Stimulated activated naive CD8-positive, alpha-beta T cell treated with anti-CD3 and anti-CD28 coated beads, Interleukin-15, amount 100 ng/mL, for 72 hours (primary cell): ENCODE results near the gene CACNA1F.

Experiments used
- ATAC-seq: fragments of 150-1000 bp; cut with Tn5 transposase; 2 replicates; pipeline ENCODE4 v1.10.0; 2021; ENCODE audit warnings: mild to moderate bottlenecking, moderate library complexity
- DNase-seq, 2 donors: peaks; one replicate each; pipeline ENCODE4 v3.0.0; 2021 to 2022
- H3K27ac Mint-ChIP-seq, 2 donors: one replicate each; pipeline ENCODE4 v1.8.0; 2022; ENCODE audit warnings: mild to moderate bottlenecking in 2 of 2, mixed read lengths in 2 of 2, moderate library complexity in 2 of 2
- H3K27me3 Mint-ChIP-seq: one replicate; pipeline ENCODE4 v1.8.0; 2022; ENCODE audit warnings: mixed read lengths
- H3K4me1 Mint-ChIP-seq: one replicate; pipeline ENCODE4 v1.8.0; 2022; ENCODE audit warnings: mild to moderate bottlenecking, mixed read lengths
- H3K4me3 Mint-ChIP-seq, 2 donors: one replicate each; pipeline ENCODE4 v1.8.0; 2022; ENCODE audit warnings: mild to moderate bottlenecking in 2 of 2, mixed read lengths in 2 of 2, moderate library complexity in 1 of 2
- H3K9me3 Mint-ChIP-seq, 2 donors: one replicate each; pipeline ENCODE4 v1.8.0; 2022; ENCODE audit warnings: mixed read lengths in 2 of 2

Gene CACNA1F

DNA sequence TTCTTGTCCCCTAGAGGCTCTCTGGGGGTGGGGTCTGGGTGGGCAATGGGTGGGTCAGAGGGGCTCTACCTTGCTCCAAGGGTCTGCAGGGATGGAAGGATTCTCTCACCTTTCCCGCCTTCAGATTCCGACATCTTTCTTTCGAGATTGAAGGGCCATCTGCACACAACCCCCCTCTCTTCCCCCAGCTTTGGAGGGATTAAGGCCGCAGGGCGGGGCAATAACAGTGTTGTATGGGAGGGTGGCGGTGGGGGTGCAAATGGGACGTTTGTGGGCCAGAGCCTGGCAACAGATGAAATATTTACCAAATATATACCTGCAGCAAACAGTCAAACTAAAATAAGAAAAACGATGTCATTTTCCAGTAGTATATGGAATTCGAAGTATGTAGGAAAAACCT, at the start of gene CACNA1F:
TSS of gene CACNA1F (minus strand) at position 165 of the 400 bp plus-strand sequence. CDS start at position 134, 31 bp downstream.
- Mint-ChIP-seq H3K4me3 (peak within 1 kb of the TSS in 1 of 2 donors; percentile 37), H3K4me1 (peaks cover 41% of the 10 kb centered on the region), H3K9me3 (no peaks in the 10 kb centered on the region), H3K27me3 (no peaks in the 10 kb centered on the region), H3K27ac (no peak within 1 kb of the TSS)
- ATAC-seq (no peak), DNase-seq (no peak)

DNA sequence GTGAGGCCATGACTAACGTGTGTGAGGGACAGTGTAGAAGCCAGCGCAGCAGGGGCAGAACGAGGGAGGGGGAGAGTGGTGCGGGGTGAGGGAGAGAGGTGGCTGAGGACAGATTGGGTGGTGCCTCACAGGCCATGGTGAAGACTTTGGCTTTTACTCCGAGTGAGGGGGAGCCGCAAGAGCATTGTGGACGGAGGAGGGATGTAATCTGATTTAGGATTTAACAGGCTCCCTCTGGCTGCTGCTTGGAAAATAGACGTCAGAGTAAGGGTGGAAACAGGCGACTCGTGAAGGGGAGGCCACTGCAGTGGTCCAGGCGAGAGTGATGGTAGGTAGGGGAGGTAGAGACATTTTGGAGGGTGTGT, 49.5 kb upstream of the CACNA1F start:
- no peak overlapping the region for H3K4me3 Mint-ChIP-seq
- ATAC-seq (no peak), DNase-seq (no peak)
- peaks cover 47% of the 10 kb centered on the region for H3K4me1 Mint-ChIP-seq
- no peaks in the 10 kb centered on the region for H3K27me3 Mint-ChIP-seq
- no peaks in the 10 kb centered on the region for H3K9me3 Mint-ChIP-seq
- no peak overlapping the region for H3K27ac Mint-ChIP-seq

DNA sequence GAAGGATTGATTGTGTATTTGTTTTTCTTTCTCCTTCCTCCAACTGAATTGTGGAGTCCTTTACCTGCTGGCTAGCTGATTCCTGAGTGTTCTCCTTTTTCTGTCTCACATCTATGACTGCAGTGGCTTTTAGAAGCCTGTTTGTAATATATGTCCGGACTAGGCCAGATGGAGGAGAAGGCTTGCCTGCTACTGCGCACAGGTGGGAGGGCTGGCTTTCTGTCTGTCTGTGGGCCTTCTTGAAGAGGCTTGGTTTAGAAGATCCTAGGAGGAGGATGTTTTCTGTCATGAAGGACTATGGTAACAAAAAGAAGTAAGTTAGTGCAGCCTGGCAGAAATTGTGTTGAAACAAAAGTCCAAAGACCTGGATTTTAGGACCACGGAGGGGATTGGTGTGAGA, 44.9 kb upstream of the CACNA1F start:
- Mint-ChIP-seq H3K27ac (peak overlapping the region; percentile 95 to 97), H3K4me3 (peak overlapping the region; percentile 58 to 77), H3K4me1 (peaks cover 81% of the 10 kb centered on the region), H3K27me3 (no peaks in the 10 kb centered on the region), H3K9me3 (no peaks in the 10 kb centered on the region)
- ATAC-seq, result no peak
- DNase-seq, result no peak

DNA sequence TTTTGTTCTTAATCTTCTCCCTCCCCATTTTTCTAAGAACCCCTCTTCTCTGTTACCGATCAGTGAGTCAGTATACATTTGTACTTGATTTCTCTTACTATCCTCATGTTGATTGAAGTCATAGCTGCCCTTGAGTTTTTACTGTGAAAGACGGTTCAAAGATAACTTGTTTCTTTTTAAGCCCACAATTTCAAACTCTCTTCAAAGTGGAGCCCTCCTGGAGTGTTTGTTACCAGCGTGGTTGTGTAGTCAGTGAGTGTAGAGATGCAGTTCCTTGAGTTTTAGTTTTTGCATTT, 44.3 kb upstream of the CACNA1F start:
- no peaks in the 10 kb centered on the region for H3K9me3 Mint-ChIP-seq
- peak overlapping the region; percentile 95 to 97 for H3K27ac Mint-ChIP-seq
- peak overlapping the region; percentile 58 to 77 for H3K4me3 Mint-ChIP-seq
- peaks cover 81% of the 10 kb centered on the region for H3K4me1 Mint-ChIP-seq
- no peaks in the 10 kb centered on the region for H3K27me3 Mint-ChIP-seq
- ATAC-seq, result peak; percentile 39
- DNase-seq, result no peak

DNA sequence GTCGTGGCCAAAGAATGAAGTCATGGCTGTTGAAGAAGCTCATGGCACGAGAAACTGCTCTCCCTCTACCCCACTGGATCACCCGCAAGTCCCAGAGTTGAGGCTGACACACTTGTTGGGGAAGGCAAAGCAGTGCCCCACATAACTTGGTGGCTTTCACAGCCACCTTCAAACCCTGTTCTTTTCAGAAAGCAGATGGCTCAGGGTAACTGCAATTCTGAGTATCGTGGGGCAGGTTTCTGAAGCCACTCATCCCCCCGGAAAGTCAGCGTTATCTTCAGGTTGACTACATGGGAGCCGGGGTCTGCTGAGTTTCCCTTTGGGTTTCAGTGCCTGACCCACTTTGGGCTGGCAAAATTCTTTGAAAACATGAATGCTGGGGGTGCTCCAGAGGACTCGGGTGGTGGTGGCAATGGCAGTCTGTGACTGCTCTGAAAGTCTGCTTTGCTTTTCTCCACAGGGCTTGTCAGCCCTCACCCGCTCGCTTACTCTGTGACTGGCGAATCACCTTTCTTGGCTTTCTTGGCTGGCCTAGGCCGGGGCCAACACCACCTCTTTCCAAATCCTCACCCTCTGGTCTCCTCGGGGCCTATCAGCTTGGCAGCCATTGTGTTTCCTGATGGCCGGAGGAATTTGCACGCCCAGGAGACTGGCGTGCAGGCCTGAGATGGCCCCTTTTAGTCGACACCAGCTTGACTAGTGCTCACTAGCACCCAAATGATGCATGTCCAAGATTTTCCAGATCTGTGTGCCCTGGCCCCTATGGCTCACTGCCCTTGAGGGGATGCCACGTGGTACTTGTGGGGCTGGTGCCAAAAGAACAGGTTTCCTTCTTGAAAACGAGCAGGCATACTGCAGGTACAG, 43.8 kb upstream of the CACNA1F start:
- peaks cover 81% of the 10 kb centered on the region for H3K4me1 Mint-ChIP-seq
- H3K27me3 Mint-ChIP-seq, result no peaks in the 10 kb centered on the region
- H3K9me3 Mint-ChIP-seq, result no peaks in the 10 kb centered on the region
- DNase-seq (peak in 1 of 2 donors; percentile 25), ATAC-seq (peak; percentile 39)
- peak overlapping the region; percentile 58 to 77 for H3K4me3 Mint-ChIP-seq
- peak overlapping the region; percentile 95 to 97 for H3K27ac Mint-ChIP-seq

DNA sequence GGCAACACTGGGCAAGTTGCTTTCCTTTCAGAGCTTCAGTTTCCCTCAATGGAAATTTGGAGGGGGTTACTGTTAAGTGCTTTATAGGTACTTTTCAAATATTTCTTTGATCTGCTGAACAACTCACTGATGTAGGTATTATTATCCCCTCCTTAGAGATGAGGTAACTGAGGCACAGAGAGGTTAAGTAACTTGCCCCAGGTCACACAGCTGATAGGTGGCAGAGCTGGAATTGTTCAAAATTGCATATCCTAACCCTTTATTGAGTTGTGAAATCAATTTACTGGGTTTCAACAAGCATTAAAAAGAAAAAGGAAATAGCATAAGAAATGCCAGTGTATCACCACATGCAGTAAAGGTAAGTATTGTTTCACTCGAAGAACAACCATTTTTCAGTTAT, 43.1 kb upstream of the CACNA1F start:
- peaks cover 87% of the 10 kb centered on the region for H3K4me1 Mint-ChIP-seq

DNA sequence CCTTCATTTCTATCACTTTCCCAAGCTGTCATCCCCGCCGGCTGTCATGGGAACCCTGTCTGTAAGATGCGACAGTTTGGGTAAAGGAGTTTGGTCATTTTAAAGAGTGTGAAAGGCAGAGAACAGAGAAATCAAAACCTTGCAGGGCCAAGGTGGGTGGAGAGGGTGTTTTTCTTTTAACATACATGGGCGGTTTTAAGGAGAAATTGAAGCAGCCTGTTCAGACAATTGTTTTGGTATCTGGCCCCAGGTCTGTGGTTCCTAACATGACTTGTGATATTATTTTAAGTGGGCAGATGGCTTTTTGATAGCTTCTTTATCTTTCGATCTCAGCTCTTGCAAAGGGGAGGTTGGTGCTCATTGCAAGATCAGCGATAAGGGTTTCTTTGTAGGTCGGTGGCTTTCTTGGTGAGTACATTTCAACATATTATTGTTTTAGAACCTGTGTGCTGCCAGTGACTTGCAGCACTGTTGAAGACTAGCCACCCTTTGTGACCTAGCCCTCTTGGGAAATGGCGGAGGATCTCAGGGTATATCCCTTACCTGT, 40.1 kb upstream of the CACNA1F start:
- Mint-ChIP-seq H3K4me3 (peak overlapping the region; percentile 74 to 83), H3K4me1 (peaks cover 76% of the 10 kb centered on the region), H3K27me3 (no peaks in the 10 kb centered on the region), H3K9me3 (no peaks in the 10 kb centered on the region), H3K27ac (peak overlapping the region; percentile 92 to 95)
- DNase-seq (peak; percentile 37 to 60), ATAC-seq (peak; percentile 24)

More for the DNA sequence above, 43.1 kb upstream of the CACNA1F start:
- Mint-ChIP-seq H3K27me3 (no peaks in the 10 kb centered on the region), H3K9me3 (no peaks in the 10 kb centered on the region), H3K4me3 (peak overlapping the region; percentile 26 to 64), H3K27ac (peak overlapping the region in 1 of 2 donors; percentile 69)
- ATAC-seq (no peak), DNase-seq (no peak)

DNA sequence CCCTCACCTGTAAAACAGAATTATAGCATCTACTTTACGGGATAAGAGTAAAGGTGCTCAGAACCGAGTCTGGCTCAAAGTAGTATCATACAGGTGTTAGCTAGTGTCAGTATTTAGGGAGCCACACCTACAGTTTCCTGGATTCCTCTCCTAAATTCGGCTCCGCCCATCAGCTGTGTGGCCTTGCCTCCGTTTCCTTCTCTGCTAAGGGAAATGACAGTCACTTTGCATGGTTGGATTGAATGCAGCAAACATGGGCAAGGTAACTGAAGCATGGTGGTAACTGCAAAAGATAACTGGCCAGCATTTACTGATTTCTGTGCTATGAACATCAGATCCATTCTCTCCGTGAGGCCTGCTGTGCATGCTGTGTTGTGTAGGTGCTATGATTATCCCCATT, 39.3 kb upstream of the CACNA1F start:
- peak overlapping the region; percentile 45 to 61 for H3K27ac Mint-ChIP-seq
- DNase-seq (no peak), ATAC-seq (no peak)
- no peaks in the 10 kb centered on the region for H3K27me3 Mint-ChIP-seq
- H3K9me3 Mint-ChIP-seq, result no peaks in the 10 kb centered on the region
- peaks cover 76% of the 10 kb centered on the region for H3K4me1 Mint-ChIP-seq
- H3K4me3 Mint-ChIP-seq, result peak overlapping the region; percentile 74 to 83

DNA sequence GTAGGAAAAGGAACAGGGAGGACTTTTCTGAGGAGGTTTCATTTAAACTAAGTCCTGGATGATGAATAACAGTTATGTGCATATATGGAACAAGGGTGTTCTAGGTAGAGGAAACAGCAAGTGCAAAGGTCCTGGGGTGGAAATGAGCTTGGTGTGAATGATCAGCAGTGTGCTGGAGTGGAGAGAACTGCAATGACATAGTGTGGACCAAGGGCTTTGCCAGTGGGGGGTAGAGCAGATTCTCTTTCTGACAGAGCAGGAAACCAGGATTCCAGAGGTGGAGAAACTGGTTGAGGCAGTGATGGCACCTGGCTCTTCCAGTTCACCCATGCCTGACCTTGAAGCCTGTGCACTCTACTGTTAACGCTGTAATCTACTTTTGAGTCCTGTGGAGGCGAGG, 38.2 kb upstream of the CACNA1F start:
- peaks cover 73% of the 10 kb centered on the region for H3K4me1 Mint-ChIP-seq
- H3K4me3 Mint-ChIP-seq, result peak overlapping the region; percentile 74 to 83
- no peaks in the 10 kb centered on the region for H3K9me3 Mint-ChIP-seq
- DNase-seq (no peak), ATAC-seq (no peak)
- peak overlapping the region in 1 of 2 donors; percentile 70 for H3K27ac Mint-ChIP-seq
- H3K27me3 Mint-ChIP-seq, result no peaks in the 10 kb centered on the region

DNA sequence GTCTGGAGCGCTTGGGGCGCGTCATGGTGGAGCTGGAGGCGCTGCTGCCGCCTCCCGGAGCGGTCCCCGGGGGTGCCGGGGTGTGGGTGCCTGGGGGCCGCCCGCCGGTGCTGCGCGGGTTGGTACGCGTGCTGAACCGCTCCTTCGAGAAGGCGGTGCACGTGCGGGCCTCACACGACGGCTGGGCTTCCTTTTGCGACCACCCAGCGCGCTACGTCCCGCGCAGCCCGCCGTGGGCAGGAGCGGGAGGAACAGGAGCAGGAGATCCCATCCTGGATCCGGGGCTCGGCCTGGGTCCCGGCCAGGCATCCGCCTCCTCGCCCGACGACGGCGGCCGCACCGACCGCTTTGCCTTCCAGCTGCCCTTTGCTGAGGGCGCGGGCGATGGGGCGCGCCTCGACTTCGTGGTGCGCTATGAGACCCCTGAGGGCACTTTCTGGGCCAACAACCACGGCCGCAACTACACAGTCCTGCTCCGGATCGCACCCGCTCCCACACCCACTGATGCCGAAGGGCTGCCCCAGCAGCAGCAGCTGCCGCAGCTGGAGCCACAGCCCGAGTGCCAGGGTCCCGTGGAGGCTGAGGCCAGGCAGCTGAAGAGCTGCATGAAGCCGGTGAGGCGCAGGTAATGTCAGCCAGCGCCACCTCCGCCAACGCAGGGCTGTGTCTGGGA, 37.2 kb upstream of the CACNA1F start:
- Mint-ChIP-seq H3K4me1 (peaks cover 73% of the 10 kb centered on the region), H3K4me3 (peak overlapping the region; percentile 74 to 83), H3K9me3 (no peaks in the 10 kb centered on the region), H3K27me3 (no peaks in the 10 kb centered on the region), H3K27ac (peak overlapping the region; percentile 70 to 73)
- no peak for ATAC-seq
- DNase-seq, result no peak

DNA sequence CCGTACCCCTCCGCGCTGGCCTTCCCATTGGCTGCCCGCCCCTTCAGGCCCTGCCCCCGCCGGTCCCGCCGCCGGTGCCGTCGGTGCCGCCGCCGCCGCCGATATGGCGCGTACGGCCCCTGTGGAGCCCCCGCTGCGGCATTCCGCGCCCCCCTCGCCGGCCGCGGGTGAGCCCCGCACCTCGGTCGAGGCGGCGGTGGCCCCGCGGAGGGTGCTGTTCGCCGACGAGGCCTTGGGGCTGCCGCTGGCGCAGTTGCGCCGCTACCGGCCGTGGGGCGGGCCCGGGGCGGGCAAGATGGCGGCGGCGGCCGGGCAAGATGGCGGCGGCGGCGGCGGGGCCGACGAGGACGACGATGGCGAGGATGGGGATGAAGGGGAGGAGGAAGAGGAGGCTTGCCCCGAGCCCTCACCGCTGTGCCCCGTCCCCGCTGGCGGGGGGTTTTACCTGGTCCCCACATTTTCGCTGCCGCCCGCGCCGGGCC, 36.7 kb upstream of the CACNA1F start, which contains the start of gene PPP1R3F:
TSS of gene PPP1R3F (plus strand) at position 27 of the 482 bp plus-strand sequence. CDS start at position 104, 77 bp downstream.
- DNase-seq (no peak), ATAC-seq (peak; percentile 7)
- no peaks in the 10 kb centered on the region for H3K9me3 Mint-ChIP-seq
- peak within 1 kb of the TSS; percentile 87 to 91 for H3K4me3 Mint-ChIP-seq
- H3K4me1 Mint-ChIP-seq, result peaks cover 73% of the 10 kb centered on the region
- H3K27ac Mint-ChIP-seq, result peak within 1 kb of the TSS; percentile 99 to 100
- no peaks in the 10 kb centered on the region for H3K27me3 Mint-ChIP-seq

DNA sequence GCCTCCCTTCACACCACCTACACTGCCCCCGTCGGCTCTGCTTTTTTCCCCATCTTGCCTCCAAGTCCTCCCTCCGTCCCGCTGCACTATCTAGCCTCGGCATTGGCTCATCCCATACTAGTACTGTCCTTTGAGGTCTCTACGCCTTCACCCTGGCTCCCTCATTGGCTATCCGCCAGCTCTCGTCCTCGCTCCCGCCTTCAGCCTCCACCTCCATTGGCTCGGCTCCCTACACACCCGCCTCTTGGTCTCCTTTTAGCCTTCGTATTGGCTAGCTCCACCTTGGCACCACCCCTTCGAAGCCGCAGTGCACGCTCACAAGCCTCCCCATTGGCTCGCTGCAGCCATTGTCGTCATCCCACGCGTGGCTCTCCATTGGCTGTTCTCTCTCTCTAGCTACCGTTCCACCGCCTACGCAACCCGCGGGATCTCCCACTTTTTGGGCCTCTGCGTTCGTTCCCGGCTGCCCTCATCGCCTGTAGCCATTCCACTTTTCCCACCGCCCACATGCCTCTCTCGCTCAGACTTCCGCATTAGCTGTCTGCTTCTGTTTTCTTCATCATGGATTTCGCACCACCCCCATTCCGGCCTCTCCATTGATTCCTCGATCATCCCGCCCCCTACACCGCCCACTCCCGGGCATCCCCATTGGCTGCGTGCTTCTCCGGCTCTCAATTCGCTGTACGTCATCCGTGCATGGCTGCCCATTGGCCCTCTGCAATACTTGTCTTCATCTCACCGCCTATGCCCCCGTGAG, 36.0 kb upstream of the CACNA1F start:
- peak overlapping the region; percentile 99 to 100 for H3K27ac Mint-ChIP-seq
- no peaks in the 10 kb centered on the region for H3K9me3 Mint-ChIP-seq
- peak; percentile 86 for ATAC-seq
- DNase-seq, result peak; percentile 89 to 96
- H3K27me3 Mint-ChIP-seq, result no peaks in the 10 kb centered on the region
- H3K4me1 Mint-ChIP-seq, result peaks cover 71% of the 10 kb centered on the region
- H3K4me3 Mint-ChIP-seq, result peak overlapping the region; percentile 87 to 91

DNA sequence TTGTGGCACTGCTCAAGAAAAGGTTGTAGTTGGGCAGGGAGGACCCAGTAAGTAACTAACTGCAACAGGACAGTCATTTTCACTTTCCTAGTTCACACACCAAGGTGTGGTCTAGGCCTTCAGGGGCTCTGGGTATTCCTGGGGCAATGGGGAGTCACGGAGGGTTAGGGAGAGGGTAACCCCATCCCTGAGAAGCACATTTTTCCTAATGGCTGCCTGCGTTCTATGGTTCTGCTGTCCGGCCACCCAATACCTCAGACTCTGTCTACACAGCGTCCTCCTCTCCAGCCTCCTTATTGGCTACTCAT, 35.5 kb upstream of the CACNA1F start:
- peak overlapping the region; percentile 99 to 100 for H3K27ac Mint-ChIP-seq
- no peaks in the 10 kb centered on the region for H3K27me3 Mint-ChIP-seq
- DNase-seq (no peak), ATAC-seq (no peak)
- H3K9me3 Mint-ChIP-seq, result no peaks in the 10 kb centered on the region
- H3K4me3 Mint-ChIP-seq, result peak overlapping the region; percentile 87 to 91
- H3K4me1 Mint-ChIP-seq, result peaks cover 65% of the 10 kb centered on the region

DNA sequence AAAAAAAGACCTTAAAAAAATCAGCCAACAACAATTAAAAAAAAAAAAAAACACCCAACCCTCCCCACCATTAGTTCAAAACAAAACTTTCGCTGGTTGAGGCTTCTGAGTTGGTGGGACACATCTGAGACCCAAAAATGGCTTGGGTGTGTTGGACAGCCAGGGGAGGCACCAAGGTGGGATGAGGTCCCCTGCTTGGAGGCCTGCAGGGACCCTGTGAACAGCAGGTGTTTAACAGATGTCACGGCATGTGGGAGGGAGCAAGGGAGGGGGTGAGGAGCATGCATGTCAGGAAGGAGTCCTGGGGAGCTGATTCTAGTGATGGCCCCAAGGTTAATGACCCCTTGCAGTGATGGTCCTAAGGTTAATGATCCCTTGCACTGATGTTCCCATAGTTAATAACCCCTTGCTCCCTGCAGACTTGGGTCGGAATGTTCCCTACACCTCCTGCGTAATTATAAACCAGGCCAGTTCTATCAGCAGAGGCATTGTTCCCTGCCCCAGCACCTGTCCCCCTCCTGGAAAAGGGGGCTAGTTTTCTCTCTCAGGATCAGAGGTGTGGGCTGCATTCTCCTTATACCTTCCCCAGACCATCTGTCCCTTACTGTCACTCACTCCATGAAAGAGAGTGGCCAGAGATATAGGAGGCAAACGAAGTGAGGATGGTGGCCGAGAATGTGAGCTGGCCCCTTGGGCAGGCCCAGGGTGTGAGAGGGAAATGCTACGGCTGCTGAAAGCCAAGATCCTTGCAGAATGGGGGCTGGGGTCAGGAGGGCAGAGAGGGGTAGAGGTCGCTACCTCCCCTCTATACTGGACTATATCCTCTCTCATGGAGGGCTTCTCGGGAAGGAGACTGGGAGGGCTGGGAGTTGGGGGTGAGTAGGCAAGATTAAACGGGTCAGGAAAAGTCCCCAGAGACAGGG, 33.6 kb upstream of the CACNA1F start:
- peak overlapping the region in 1 of 2 donors; percentile 87 for H3K4me3 Mint-ChIP-seq
- no peak overlapping the region for H3K27ac Mint-ChIP-seq
- ATAC-seq (no peak), DNase-seq (no peak)
- no peaks in the 10 kb centered on the region for H3K9me3 Mint-ChIP-seq
- no peaks in the 10 kb centered on the region for H3K27me3 Mint-ChIP-seq
- H3K4me1 Mint-ChIP-seq, result peaks cover 64% of the 10 kb centered on the region
